IPS DF 19.7 (cell line): ENCODE data around the gene MCC.
A peak's percentile ranks its signal among the peaks of the same experiment; 100 is the strongest.

Source experiments
- DNase-seq: peaks from one replicate; pipeline ENCODE4 v3.0.0-alpha.2; 2013; ENCODE audit warnings: low read depth, low spot score

The MCC gene

GRCh38 chr5:113487781-113488644 is at the start of gene MCC:
TSS of gene MCC (minus strand) at chr5:113488453.
- DNase-seq: no peak

GRCh38 chr5:113531481-113532159 is 43.4 kb upstream of the MCC start:
- DNase-seq: no peak

GRCh38 chr5:113527746-113528145 is 39.5 kb upstream of the MCC start:
- no peak for DNase-seq

- DNase-seq: no peak
Measured at GRCh38 chr5:113526421-113526820, 38.2 kb upstream of the MCC start.

- DNase-seq: no peak
Measured at GRCh38 chr5:113524927-113525326, 36.7 kb upstream of the MCC start.

GRCh38 chr5:113523168-113523567 is 34.9 kb upstream of the MCC start:
- DNase-seq: no peak

GRCh38 chr5:113520899-113521298 is 32.6 kb upstream of the MCC start:
- no peak for DNase-seq

GRCh38 chr5:113520429-113520828 is 32.2 kb upstream of the MCC start:
- DNase-seq: no peak

- no peak for DNase-seq
Measured at GRCh38 chr5:113519412-113519811, 31.2 kb upstream of the MCC start.

- no peak for DNase-seq
Measured at GRCh38 chr5:113518884-113519283, 30.6 kb upstream of the MCC start.

GRCh38 chr5:113514289-113514635 is 26.0 kb upstream of the MCC start:
- DNase-seq: no peak

GRCh38 chr5:113513384-113514288 is 25.4 kb upstream of the MCC start, which contains the start of gene YTHDC2:
TSS of gene YTHDC2 (plus strand) at chr5:113513694. CDS start at chr5:113513896, 202 bp downstream.
- DNase-seq: peak; percentile 61

GRCh38 chr5:113512341-113512740 is 24.1 kb upstream of the MCC start:
- DNase-seq: no peak

GRCh38 chr5:113510836-113511451 is 22.7 kb upstream of the MCC start:
- no peak for DNase-seq

- DNase-seq: no peak
Measured at GRCh38 chr5:113508756-113509155, 20.5 kb upstream of the MCC start.

- no peak for DNase-seq
Measured at GRCh38 chr5:113507601-113508000, 19.3 kb upstream of the MCC start.

- DNase-seq: no peak
Measured at GRCh38 chr5:113505181-113505580, 16.9 kb upstream of the MCC start.

GRCh38 chr5:113503146-113503545 is 14.9 kb upstream of the MCC start:
- no peak for DNase-seq

- DNase-seq: no peak
Measured at GRCh38 chr5:113502073-113502472, 13.8 kb upstream of the MCC start.

GRCh38 chr5:113495422-113495841 is 7.2 kb upstream of the MCC start:
- no peak for DNase-seq

- DNase-seq: no peak
Measured at GRCh38 chr5:113493446-113493845, 5.2 kb upstream of the MCC start.

- no peak for DNase-seq
Measured at GRCh38 chr5:113491022-113491421, 2.8 kb upstream of the MCC start.
